Parathyroid adenoma (tissue), 2 donors: Measurements from ENCODE around the gene CD300E.

ENCODE experiments used
- H2AFZ ChIP-seq: fragments of 300-600 bp; sonication (generic); one replicate; pipeline ENCODE4 v1.7.0; 2017; ENCODE audit warnings: antibody characterized with exemption, mild to moderate bottlenecking
- H3K27ac ChIP-seq: fragments of 300-600 bp; sonication (generic); one replicate; pipeline ENCODE4 v1.7.0; 2017
- H3K27me3 ChIP-seq: fragments of 300-600 bp; sonication (generic); one replicate; pipeline ENCODE4 v1.7.0; 2017; ENCODE audit warnings: low read length; ENCODE audit not compliant: control insufficient read depth, insufficient read depth
- H3K36me3 ChIP-seq: fragments of 300-600 bp; sonication (generic); one replicate; pipeline ENCODE4 v1.7.0; 2017; ENCODE audit warnings: low read length; ENCODE audit not compliant: control insufficient read depth, insufficient read depth
- H3K4me1 ChIP-seq: fragments of 300-600 bp; sonication (generic); one replicate; pipeline ENCODE4 v1.7.0; 2017; ENCODE audit warnings: control low read depth
- H3K4me2 ChIP-seq: fragments of 300-600 bp; sonication (generic); one replicate; pipeline ENCODE4 v1.7.0; 2017; ENCODE audit warnings: low read length
- H3K4me3 ChIP-seq: fragments of 300-600 bp; sonication (generic); one replicate; pipeline ENCODE4 v1.7.0; 2017; ENCODE audit warnings: low read depth, low read length
- H3K79me2 ChIP-seq: fragments of 300-600 bp; sonication (generic); one replicate; pipeline ENCODE4 v1.7.0; 2017; ENCODE audit warnings: control low read depth
- H3K9ac ChIP-seq: fragments of 300-600 bp; sonication (generic); one replicate; pipeline ENCODE4 v1.7.0; 2017; ENCODE audit warnings: mild to moderate bottlenecking
- H3K9me3 ChIP-seq: fragments of 300-600 bp; sonication (generic); one replicate; pipeline ENCODE4 v1.7.0; 2017; ENCODE audit warnings: low read length; ENCODE audit not compliant: control insufficient read depth
- CTCF ChIP-seq: fragments of 300-600 bp; sonication (generic); IDR thresholded peaks from one replicate; pipeline ENCODE4 v1.7.0; 2017; ENCODE audit warnings: antibody characterized with exemption, mild to moderate bottlenecking
- donor health status: primary hyperparathyroidism.

CD300E gene

DNA sequence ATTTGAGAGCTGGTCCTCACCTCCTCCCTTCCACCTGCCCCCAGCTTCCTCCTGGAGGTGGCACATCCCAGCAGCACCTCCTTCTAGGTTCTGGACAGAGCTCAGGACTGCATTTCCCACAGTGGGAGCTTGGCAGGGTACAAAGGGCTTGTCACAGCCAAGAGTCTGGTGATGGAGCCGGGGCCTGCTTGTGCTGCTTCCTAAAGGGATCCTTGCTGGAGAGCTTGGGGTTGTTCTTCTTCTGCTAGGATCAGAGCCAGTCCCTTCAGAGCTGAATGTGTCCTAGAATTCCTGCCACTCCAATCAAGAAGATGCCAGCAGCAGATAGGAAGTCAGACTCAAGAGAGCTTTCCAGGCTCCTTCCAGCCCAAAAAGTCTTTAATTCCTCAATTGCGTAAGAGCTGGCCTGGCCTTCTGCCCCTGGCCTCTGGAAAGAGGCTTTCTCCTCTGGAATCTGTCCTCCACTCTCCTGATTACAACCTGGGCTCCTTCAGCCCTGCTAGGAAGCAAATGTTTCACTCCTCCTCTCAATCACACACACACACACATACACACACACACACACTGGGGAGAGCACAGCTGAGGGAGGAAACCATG lies 4.4 kb downstream of the CD300E start:
- TF ChIP-seq CTCF = no peak
- Histone ChIP-seq H3K4me1 (no peaks in the 10 kb centered on the region), H3K27me3 (no peaks in the 10 kb centered on the region), H3K9ac (no peak overlapping the region), H3K79me2 (no peaks in the 10 kb centered on the region), H3K36me3 (no peaks in the 10 kb centered on the region), H2AFZ (no peak overlapping the region), H3K9me3 (no peaks in the 10 kb centered on the region), H3K27ac (no peak overlapping the region), H3K4me3 (no peak overlapping the region), H3K4me2 (no peak overlapping the region)

DNA sequence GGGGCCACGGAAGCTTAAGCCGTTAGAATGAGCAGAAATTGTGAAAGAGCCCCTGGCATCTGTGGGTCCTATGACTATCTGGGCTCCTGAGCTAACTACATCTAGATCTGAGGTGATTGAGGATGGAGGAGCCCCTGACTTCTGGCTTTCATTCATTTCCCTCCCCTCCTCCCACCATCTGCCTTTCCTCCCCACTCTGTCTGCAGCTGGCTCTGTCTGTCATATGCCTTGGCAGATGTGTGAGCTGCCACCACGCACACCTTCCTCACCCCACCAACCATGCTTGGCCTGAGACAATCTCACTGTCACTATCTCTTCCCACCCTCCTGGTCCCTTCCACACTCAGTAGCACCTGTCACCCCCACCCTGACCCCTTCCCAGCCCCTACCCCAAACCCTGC lies 5.1 kb downstream of the CD300E start:
- H3K4me1 ChIP-seq = no peaks in the 10 kb centered on the region
- no peak overlapping the region for H2AFZ ChIP-seq
- no peak overlapping the region for H3K4me3 ChIP-seq
- no peaks in the 10 kb centered on the region for H3K9me3 ChIP-seq
- H3K4me2 ChIP-seq = no peak overlapping the region
- no peak overlapping the region for H3K27ac ChIP-seq
- no peak for TF ChIP-seq CTCF
- no peaks in the 10 kb centered on the region for H3K27me3 ChIP-seq
- H3K36me3 ChIP-seq = no peaks in the 10 kb centered on the region
- no peaks in the 10 kb centered on the region for H3K79me2 ChIP-seq
- H3K9ac ChIP-seq = no peak overlapping the region

DNA sequence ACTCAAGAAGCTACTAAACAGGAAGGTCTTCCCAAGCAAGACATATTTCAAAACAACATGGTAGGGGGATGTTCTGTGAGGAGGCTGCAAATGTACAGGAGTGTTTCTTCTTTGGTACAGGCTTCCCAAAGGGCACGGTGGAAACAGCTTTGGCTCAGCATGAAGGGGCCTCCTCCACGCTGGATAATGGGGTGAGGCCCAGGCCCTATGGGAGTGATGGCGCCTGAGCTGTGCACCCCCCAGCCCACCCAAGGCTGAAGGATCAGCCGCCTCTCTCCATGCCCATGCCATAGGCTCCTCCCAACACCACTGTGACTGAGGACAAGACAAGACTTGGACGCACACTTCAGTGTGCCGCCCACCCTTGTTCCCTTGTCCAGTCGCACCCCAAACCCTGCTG lies 6.8 kb downstream of the CD300E start:
- H3K4me1 ChIP-seq = no peaks in the 10 kb centered on the region
- TF ChIP-seq CTCF = no peak
- H3K4me3 ChIP-seq = no peak overlapping the region
- H3K27me3 ChIP-seq = no peaks in the 10 kb centered on the region
- H3K4me2 ChIP-seq = no peak overlapping the region
- no peak overlapping the region for H2AFZ ChIP-seq
- H3K9ac ChIP-seq = no peak overlapping the region
- no peaks in the 10 kb centered on the region for H3K36me3 ChIP-seq
- H3K9me3 ChIP-seq = no peaks in the 10 kb centered on the region
- no peak overlapping the region for H3K27ac ChIP-seq
- H3K79me2 ChIP-seq = no peaks in the 10 kb centered on the region

DNA sequence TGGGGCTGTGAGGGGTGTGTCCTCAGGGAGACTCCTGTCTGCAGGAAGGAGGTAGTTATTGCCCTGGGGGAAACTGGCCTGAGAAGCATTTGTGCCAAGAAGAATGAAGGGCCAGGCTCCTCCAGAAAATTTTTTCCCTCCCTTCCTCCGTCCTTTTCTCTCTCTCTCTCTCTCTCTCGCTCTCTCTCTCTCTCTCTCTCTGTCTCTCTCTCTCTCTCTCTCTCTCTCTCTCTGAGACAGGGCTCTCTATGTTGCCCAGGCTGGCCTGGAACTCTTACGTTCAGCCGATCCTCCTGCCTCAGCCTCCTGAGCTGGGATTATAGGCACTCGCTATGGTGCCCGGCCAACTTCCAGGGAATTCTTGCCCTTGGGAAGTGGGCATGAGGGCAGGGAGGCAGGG lies 11.5 kb downstream of the CD300E start:
- H3K79me2 ChIP-seq = no peaks in the 10 kb centered on the region
- TF ChIP-seq CTCF = no peak
- no peak overlapping the region for H3K27ac ChIP-seq
- no peak overlapping the region for H3K9ac ChIP-seq
- H3K4me1 ChIP-seq = no peaks in the 10 kb centered on the region
- no peak overlapping the region for H2AFZ ChIP-seq
- H3K4me2 ChIP-seq = no peak overlapping the region
- H3K27me3 ChIP-seq = no peaks in the 10 kb centered on the region
- H3K9me3 ChIP-seq = no peaks in the 10 kb centered on the region
- H3K36me3 ChIP-seq = no peaks in the 10 kb centered on the region
- H3K4me3 ChIP-seq = no peak overlapping the region

DNA sequence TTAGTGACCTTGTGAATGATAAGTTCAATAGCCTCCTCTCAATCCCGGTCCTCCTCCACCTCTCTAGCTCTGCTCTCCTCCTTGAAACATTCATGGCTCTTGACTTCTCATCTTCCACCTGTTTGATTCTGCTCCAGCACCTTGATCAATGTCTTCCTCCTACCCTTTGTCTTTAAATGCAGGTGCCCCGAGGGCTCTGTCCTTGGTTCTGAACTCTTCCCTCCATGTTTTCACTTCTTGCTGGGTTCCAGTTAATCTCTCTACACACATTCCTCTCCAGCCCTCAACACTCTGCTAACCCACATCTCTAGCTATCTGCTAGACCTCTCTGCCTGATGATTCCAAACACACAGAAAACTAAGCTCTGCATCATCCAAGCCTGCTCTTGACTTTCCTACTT lies 13.4 kb downstream of the CD300E start:
- H3K27me3 ChIP-seq = no peaks in the 10 kb centered on the region
- H3K9me3 ChIP-seq = no peaks in the 10 kb centered on the region
- no peak overlapping the region for H3K27ac ChIP-seq
- no peak overlapping the region for H2AFZ ChIP-seq
- TF ChIP-seq CTCF = no peak
- H3K4me1 ChIP-seq = no peaks in the 10 kb centered on the region
- H3K4me2 ChIP-seq = no peak overlapping the region
- no peaks in the 10 kb centered on the region for H3K79me2 ChIP-seq
- H3K9ac ChIP-seq = no peak overlapping the region
- H3K36me3 ChIP-seq = no peaks in the 10 kb centered on the region
- H3K4me3 ChIP-seq = no peak overlapping the region
